ENCODE data around the gene MMP23B. TPM values are rescaled to one million over a fixed set of nuclear protein-coding genes. Genes with fewer than 3 reads are reported as not detected.

MMP23B gene
- total and polyA plus RNA-seq, 2 of the 8 experiments (the other 6 are each of a cell fraction or from before 2014, with no cell fraction given): 9.2 to 14.6 TPM

GRCh38 chr1:1666526-1666925 is 34.6 kb downstream of the MMP23B start:
- FAIRE-seq (no peak), DNase-seq (ENCODE audit: low read depth in 1 of 2, low spot score in 2 of 2) (no peak)
- Histone ChIP-seq H3K9me3 (ENCODE audit: insufficient read depth in 2 of 2, low read depth in 1 of 2, low read length in 1 of 2) (no peaks in the 10 kb centered on the region), H2BK15ac (ENCODE audit: low read length) (no peak overlapping the region), H4K91ac (replicated peaks; ENCODE audit: insufficient read length, low read length) (no peak overlapping the region), H2AK5ac (ENCODE audit: low read depth, low read length) (no peak overlapping the region), H3K4me3 (ENCODE audit: extremely low read depth in 1 of 4, insufficient read depth in 2 of 4, low read depth in 3 of 4, low read length in 4 of 4) (no peak overlapping the region), H2AFZ (ENCODE audit: low read length) (no peak overlapping the region), H2BK12ac (ENCODE audit: low read depth, low read length) (no peak overlapping the region), H3K79me2 (ENCODE audit: control insufficient read depth in 1 of 2, insufficient read depth in 2 of 2, low read length in 2 of 2) (no peaks in the 10 kb centered on the region), H3K4me2 (ENCODE audit: insufficient read depth in 1 of 2, low read depth in 2 of 2, low read length in 2 of 2) (no peak overlapping the region), H4K5ac (ENCODE audit: insufficient read length, low read depth, low read length) (no peak overlapping the region), H3K79me1 (ENCODE audit: low read depth, low read length) (no peaks in the 10 kb centered on the region), H4K20me1 (replicated peaks in 1 of 2; ENCODE audit: control insufficient read depth in 1 of 2, insufficient read depth in 2 of 2, low read length in 2 of 2) (peaks cover 0 to 11% of the 10 kb centered on the region in 2 experiments), H3K18ac (ENCODE audit: extremely low read depth, low read length) (no peak overlapping the region), H4K8ac (ENCODE audit: extremely low read depth, insufficient read depth, low read length) (no peak overlapping the region), H3K23ac (ENCODE audit: insufficient read length) (no peak overlapping the region), H2BK5ac (ENCODE audit: low read depth, low read length) (no peak overlapping the region), H3K27ac (ENCODE audit: low read depth, low read length) (no peak overlapping the region), H3K14ac (ENCODE audit: insufficient read length) (no peak overlapping the region), H3K4ac (replicated peaks; ENCODE audit: insufficient read length, low read depth, low read length) (no peak overlapping the region), H3K56ac (replicated peaks; ENCODE audit: insufficient read length, low read depth, low read length) (no peak overlapping the region), H3K9ac (replicated peaks in 1 of 4; ENCODE audit: extremely low read depth in 1 of 4, low read depth in 3 of 4, low read length in 3 of 4) (no peak overlapping the region), H3K27me3 (replicated peaks in 1 of 4; ENCODE audit: control insufficient read depth in 3 of 4, extremely low read depth in 1 of 4, insufficient read depth in 3 of 4, low read length in 3 of 4) (no peaks in the 10 kb centered on the region), H3K36me3 (ENCODE audit: control insufficient read depth in 2 of 4, insufficient read depth in 4 of 4, low read length in 3 of 4) (peaks cover 0 to 30% (median 17%) of the 10 kb centered on the region in 4 experiments; a peak in 5 of 8 replicates), H3K4me1 (replicated peaks in 1 of 4; ENCODE audit: control insufficient read depth in 3 of 4, insufficient read depth in 4 of 4, low read length in 3 of 4) (no peaks in the 10 kb centered on the region), H3K23me2 (ENCODE audit: low read depth, low read length) (no peaks in the 10 kb centered on the region), H2BK20ac (ENCODE audit: low read length) (no peak overlapping the region), H2BK120ac (replicated peaks; ENCODE audit: low read depth, low read length) (no peak overlapping the region)
- ChIA-PET POLR2A (ENCODE audit: partially characterized antibody) (interaction anchor here (1.2 to 1.5 kb wide), 3 partner anchors 11 to 12 kb away, joined by 3 to 5 read pairs (median 4); no protein-coding TSS in a partner anchor), CTCF (ENCODE audit: partially characterized antibody) (interaction anchor here (0.8 to 2.2 kb wide), 4 partner anchors 12 to 237 kb away, joined by 3 to 10 read pairs (median 6); no protein-coding TSS in a partner anchor)
- WGBS, 2 experiments (ENCODE audit: extremely low coverage in 1 of 2, insufficient coverage in 1 of 2, insufficient read length in 1 of 2, insufficient replicate concordance in 2 of 2, low coverage in 1 of 2, low lambda C conversion rate in 2 of 2, missing lambda C conversion rate in 1 of 2): 94% methylated on average over 10 of the region's 15 CpGs; no CpG with 5 or more reads in 1 of the 2 experiments
- no peak for TF ChIP-seq NRF1 (IDR thresholded peaks at IDR 0.05; ENCODE audit: low read depth, low read length)
- TF ChIP-seq, protein P1, sequence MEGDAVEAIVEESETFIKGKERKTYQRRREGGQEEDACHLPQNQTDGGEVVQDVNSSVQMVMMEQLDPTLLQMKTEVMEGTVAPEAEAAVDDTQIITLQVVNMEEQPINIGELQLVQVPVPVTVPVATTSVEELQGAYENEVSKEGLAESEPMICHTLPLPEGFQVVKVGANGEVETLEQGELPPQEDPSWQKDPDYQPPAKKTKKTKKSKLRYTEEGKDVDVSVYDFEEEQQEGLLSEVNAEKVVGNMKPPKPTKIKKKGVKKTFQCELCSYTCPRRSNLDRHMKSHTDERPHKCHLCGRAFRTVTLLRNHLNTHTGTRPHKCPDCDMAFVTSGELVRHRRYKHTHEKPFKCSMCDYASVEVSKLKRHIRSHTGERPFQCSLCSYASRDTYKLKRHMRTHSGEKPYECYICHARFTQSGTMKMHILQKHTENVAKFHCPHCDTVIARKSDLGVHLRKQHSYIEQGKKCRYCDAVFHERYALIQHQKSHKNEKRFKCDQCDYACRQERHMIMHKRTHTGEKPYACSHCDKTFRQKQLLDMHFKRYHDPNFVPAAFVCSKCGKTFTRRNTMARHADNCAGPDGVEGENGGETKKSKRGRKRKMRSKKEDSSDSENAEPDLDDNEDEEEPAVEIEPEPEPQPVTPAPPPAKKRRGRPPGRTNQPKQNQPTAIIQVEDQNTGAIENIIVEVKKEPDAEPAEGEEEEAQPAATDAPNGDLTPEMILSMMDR (IDR thresholded peaks at IDR 0.05; ENCODE audit: control extremely low read depth in 1 of 3, insufficient read depth in 1 of 3, low read depth in 1 of 3, low read length in 3 of 3): no peak
- TF ChIP-seq PHF8 (conservative IDR thresholded peaks at IDR 0.05; ENCODE audit: low read depth, low read length): no peak
- no peak for TF ChIP-seq TCF12 (IDR thresholded peaks at IDR 0.05; ENCODE audit: low read depth, low read length)
- no peak for TF ChIP-seq SUZ12 (IDR thresholded peaks at IDR 0.05; ENCODE audit: low read length)
- TF ChIP-seq, protein P2, sequence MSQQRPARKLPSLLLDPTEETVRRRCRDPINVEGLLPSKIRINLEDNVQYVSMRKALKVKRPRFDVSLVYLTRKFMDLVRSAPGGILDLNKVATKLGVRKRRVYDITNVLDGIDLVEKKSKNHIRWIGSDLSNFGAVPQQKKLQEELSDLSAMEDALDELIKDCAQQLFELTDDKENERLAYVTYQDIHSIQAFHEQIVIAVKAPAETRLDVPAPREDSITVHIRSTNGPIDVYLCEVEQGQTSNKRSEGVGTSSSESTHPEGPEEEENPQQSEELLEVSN (IDR thresholded peaks at IDR 0.05): no peak
- TF ChIP-seq ASH2L (IDR thresholded peaks at IDR 0.05; ENCODE audit: low read length): no peak
- TF ChIP-seq RNF2 (IDR thresholded peaks at IDR 0.05; ENCODE audit: borderline replicate concordance, low read depth, low read length, missing control alignments, poor library complexity, severe bottlenecking): no peak
- no peak for TF ChIP-seq POLR2AphosphoS5 (IDR thresholded peaks at IDR 0.05; ENCODE audit: low read depth, low read length)
- no peak for TF ChIP-seq CBX8 (IDR thresholded peaks at IDR 0.05; ENCODE audit: borderline replicate concordance, low read depth, low read length)
